WTC11 (cell line): Measurements from ENCODE around the gene RAB1B. TPM values are rescaled to one million over a fixed set of nuclear protein-coding genes. Genes with fewer than 3 reads are reported as not detected.
A peak's percentile ranks its signal among the peaks of the same experiment; 100 is the strongest.

ENCODE experiments used
- ATAC-seq: fragments of 200-7000 bp; cut with Tn5 transposase; 2 replicates; pipeline ENCODE4 v1.10.0; 2021; ENCODE audit warnings: mild to moderate bottlenecking, moderate library complexity
- CTCF ChIA-PET: fragments of 300-600 bp; sonication (Branson Sonifier 250); formaldehyde crosslinking; loops from one replicate; lab custom pipeline; 2021; ENCODE audit warnings: antibody characterized with exemption; lab: Charles Lee
- POLR2A ChIA-PET: fragments of 350-600 bp; sonication (Branson Sonifier 250); formaldehyde crosslinking; loops from one replicate; lab custom pipeline; 2021; ENCODE audit warnings: antibody characterized with exemption; lab: Charles Lee
- DNase-seq: peaks from one replicate; pipeline ENCODE4 v3.0.0; 2021; ENCODE audit warnings: low spot score
- H3K27ac Mint-ChIP-seq: 2 replicates; pipeline ENCODE4 v1.8.0; 2021; ENCODE audit warnings: mixed read lengths
- H3K27me3 Mint-ChIP-seq: 2 replicates; pipeline ENCODE4 v1.8.0; 2021; ENCODE audit warnings: low read depth, mild to moderate bottlenecking, moderate library complexity, mixed read lengths
- H3K36me3 Mint-ChIP-seq: 2 replicates; pipeline ENCODE4 v1.8.0; 2021; ENCODE audit warnings: mixed read lengths
- H3K4me1 Mint-ChIP-seq: 2 replicates; pipeline ENCODE4 v1.8.0; 2022; ENCODE audit warnings: mixed read lengths
- H3K4me3 Mint-ChIP-seq: 2 replicates; pipeline ENCODE4 v1.8.0; 2021; ENCODE audit warnings: mild to moderate bottlenecking, moderate library complexity, mixed read lengths
- H3K9me3 Mint-ChIP-seq: 2 replicates; pipeline ENCODE4 v1.8.0; 2021; ENCODE audit warnings: mixed read lengths
- CBFB ChIP-seq: sonication (generic); formaldehyde crosslinking; IDR thresholded peaks from 2 replicates; pipeline ENCODE4 v1.8.1; 2022; ENCODE audit warnings: mild to moderate bottlenecking, low read depth, missing genetic modification reagents
- CDX4 ChIP-seq: fragments of 250-450 bp; sonication (Bioruptor Pico); IDR thresholded peaks from 2 replicates; pipeline ENCODE4 v1.9.0; 2021; ENCODE audit warnings: moderate library complexity, mild to moderate bottlenecking, inconsistent platforms, borderline replicate concordance
- CTCF ChIP-seq: fragments of 200-600 bp; IDR thresholded peaks from 2 replicates; pipeline ENCODE4 v1.8.0; 2022; ENCODE audit warnings: antibody characterized with exemption
- FOXP4 ChIP-seq: sonication (generic); formaldehyde crosslinking; IDR thresholded peaks from 2 replicates; pipeline ENCODE4 v1.8.0; 2022; ENCODE audit warnings: mild to moderate bottlenecking, missing genetic modification reagents
- GABPB1 ChIP-seq: sonication (generic); formaldehyde crosslinking; IDR thresholded peaks from 2 replicates; pipeline ENCODE4 v1.8.1; 2023; ENCODE audit warnings: mild to moderate bottlenecking, missing genetic modification reagents
- HMGXB4 ChIP-seq: sonication (generic); formaldehyde crosslinking; IDR thresholded peaks from 2 replicates; pipeline ENCODE4 v1.8.1; 2023; ENCODE audit warnings: mild to moderate bottlenecking, moderate library complexity, missing genetic modification reagents
- MAX ChIP-seq: sonication (generic); formaldehyde crosslinking; IDR thresholded peaks from 2 replicates; pipeline ENCODE4 v1.8.0; 2022; ENCODE audit warnings: mild to moderate bottlenecking, missing genetic modification reagents
- NFATC4 ChIP-seq: fragments of 250-450 bp; sonication (Bioruptor Pico); IDR thresholded peaks from 2 replicates; pipeline ENCODE4 v1.9.0; 2021; ENCODE audit warnings: mild to moderate bottlenecking
- NFYB ChIP-seq: sonication (generic); formaldehyde crosslinking; conservative IDR thresholded peaks from 2 replicates; pipeline ENCODE4 v1.8.0; 2022; ENCODE audit warnings: low read depth, missing genetic modification reagents
- SMAD4 ChIP-seq: sonication (generic); formaldehyde crosslinking; IDR thresholded peaks from 2 replicates; pipeline ENCODE4 v1.8.0; 2022; ENCODE audit warnings: mild to moderate bottlenecking, missing genetic modification reagents
- total RNA-seq: library from RNA; stranded (reverse); gene quantifications from 3 replicates; pipeline ENCODE4 v1.2.3, GENCODE V29; 2021
- TF ChIP-seq, protein P1 (sequence below): sonication (generic); formaldehyde crosslinking; IDR thresholded peaks from 2 replicates; pipeline ENCODE4 v1.8.1; 2023; ENCODE audit warnings: mild to moderate bottlenecking, missing genetic modification reagents, moderate library complexity
- TF ChIP-seq, protein P2 (sequence below): sonication (generic); formaldehyde crosslinking; IDR thresholded peaks from 2 replicates; pipeline ENCODE4 v1.8.0; 2022; ENCODE audit warnings: mild to moderate bottlenecking, missing genetic modification reagents

The RAB1B gene
- total RNA-seq, 1 experiment from 2014 or later, result 125 TPM

DNA sequence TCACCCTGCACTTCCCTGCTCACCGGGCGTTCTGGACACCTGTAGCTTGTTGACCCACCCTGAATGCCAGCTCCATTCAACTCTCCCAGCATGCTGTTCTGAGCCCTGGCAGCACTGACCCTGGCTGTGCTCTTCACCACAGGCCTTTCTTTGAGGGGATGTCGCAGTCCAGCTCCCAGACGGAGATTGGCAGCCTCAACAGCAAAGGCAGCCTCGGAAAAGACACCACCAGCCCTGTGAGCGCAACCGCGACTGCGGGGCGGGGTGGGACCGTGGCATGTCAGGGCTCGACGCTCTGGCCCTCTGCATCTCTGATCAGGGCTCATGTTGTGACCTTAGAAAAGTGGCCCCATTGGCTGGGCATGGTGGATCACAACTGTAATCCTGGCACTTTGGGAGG is 47.4 kb upstream of the RAB1B start (continued):
- TF ChIP-seq FOXP4 (CRISPR knock-in tag) (no peak), NFYB (no peak)
- TF ChIP-seq, all 79 proteins: peak for 0

DNA sequence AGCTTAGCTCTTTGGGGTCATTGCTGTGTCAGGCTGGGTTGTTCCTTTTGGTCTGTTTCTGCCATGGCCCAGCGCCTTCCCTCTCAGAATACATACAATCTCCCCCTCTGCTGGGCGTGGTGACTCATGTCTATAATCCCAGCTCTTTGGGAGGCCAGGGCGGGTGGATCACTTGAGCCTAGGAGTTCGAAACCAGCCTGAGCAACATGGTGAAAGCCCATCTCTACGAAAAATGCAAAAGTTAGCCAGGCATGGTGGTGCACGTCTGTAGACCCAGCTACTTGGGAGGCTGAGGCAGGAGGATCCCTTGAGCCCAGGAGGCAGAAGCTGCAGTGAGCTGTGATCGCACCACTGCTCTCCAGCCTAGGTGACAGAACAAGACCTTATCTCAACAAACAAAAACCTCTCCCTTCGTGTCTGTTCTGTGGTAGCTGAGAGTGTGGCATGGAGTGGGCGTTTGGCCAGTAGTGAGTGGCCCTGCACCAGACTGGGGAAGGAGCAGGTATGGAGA is 46.7 kb upstream of the RAB1B start:
- ATAC-seq (no peak), DNase-seq (no peak)
- ChIA-PET POLR2A (interaction anchor here (0.6 to 0.9 kb wide), 2 partner anchors 8 to 169 kb away, joined by 3 to 4 read pairs; partner anchors contain the start of gene SF3B2), CTCF (interaction anchor here (0.6 to 3.0 kb wide), 38 partner anchors 8 to 276 kb away, joined by 3 to 36 read pairs (median 5); partner anchors contain the start of genes CD248, RAB1B, RIN1 and SF3B2)
- Mint-ChIP-seq H3K4me1 (peaks cover 8% of the 10 kb centered on the region), H3K4me3 (no peak overlapping the region), H3K27ac (peak overlapping the region; percentile 58), H3K27me3 (no peaks in the 10 kb centered on the region), H3K9me3 (no peaks in the 10 kb centered on the region), H3K36me3 (peaks cover 1% of the 10 kb centered on the region; the same call in 1 of the 2 replicates)
- TF ChIP-seq CBFB (CRISPR knock-in tag), result no peak
- no peak for TF ChIP-seq SMAD4 (CRISPR knock-in tag)
- no peak for TF ChIP-seq NFATC4 (CRISPR knock-in tag)
- TF ChIP-seq MAX, result no peak

- POLR2A ChIA-PET, result interaction anchor here (0.5 to 1.1 kb wide), 5 partner anchors 9 to 170 kb away, joined by 3 to 5 read pairs (median 4); partner anchors contain the start of gene SF3B2
- H3K4me3 Mint-ChIP-seq, result no peak overlapping the region
- TF ChIP-seq CTCF (peak; percentile 100), HMGXB4 (CRISPR knock-in tag) (0 out of 2 replicates have a peak, but pooled peaks have one; percentile 75), CDX4 (no peak), GABPB1 (CRISPR knock-in tag) (peak; percentile 39; the same call in 1 of the 2 replicates)
- TF ChIP-seq, protein P1, sequence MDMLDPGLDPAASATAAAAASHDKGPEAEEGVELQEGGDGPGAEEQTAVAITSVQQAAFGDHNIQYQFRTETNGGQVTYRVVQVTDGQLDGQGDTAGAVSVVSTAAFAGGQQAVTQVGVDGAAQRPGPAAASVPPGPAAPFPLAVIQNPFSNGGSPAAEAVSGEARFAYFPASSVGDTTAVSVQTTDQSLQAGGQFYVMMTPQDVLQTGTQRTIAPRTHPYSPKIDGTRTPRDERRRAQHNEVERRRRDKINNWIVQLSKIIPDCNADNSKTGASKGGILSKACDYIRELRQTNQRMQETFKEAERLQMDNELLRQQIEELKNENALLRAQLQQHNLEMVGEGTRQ (CRISPR knock-in tag), result peak; percentile 95
- TF ChIP-seq, protein P2, sequence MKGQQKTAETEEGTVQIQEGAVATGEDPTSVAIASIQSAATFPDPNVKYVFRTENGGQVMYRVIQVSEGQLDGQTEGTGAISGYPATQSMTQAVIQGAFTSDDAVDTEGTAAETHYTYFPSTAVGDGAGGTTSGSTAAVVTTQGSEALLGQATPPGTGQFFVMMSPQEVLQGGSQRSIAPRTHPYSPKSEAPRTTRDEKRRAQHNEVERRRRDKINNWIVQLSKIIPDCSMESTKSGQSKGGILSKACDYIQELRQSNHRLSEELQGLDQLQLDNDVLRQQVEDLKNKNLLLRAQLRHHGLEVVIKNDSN (CRISPR knock-in tag), result peak; percentile 93
- no peaks in the 10 kb centered on the region for H3K27me3 Mint-ChIP-seq
- peaks cover 8% of the 10 kb centered on the region for H3K4me1 Mint-ChIP-seq
- no peaks in the 10 kb centered on the region for H3K36me3 Mint-ChIP-seq
- DNase-seq (peak; percentile 94), ATAC-seq (peak; percentile 96)
- no peaks in the 10 kb centered on the region for H3K9me3 Mint-ChIP-seq
- CTCF ChIA-PET, result interaction anchor here (0.6 to 3.0 kb wide), 59 partner anchors 9 to 1651 kb away, joined by 3 to 36 read pairs (median 4); partner anchors contain the start of genes CD248, CNIH2, MRPL11 and RAB1B
- H3K27ac Mint-ChIP-seq, result peak overlapping the region; percentile 58
These were observed 45.9 kb upstream of the RAB1B start for GRCh38 chr11:66222358-66223149.
